Measurements from ENCODE around the gene USP40.

USP40 gene

GRCh38 chr2:233434666-233435330, 131.8 kb downstream of the USP40 start:
- H4K91ac ChIP-seq (ENCODE audit: low read depth, low read length, poor library complexity), result no peak overlapping the region
- H3K14ac ChIP-seq (ENCODE audit: low read length), result no peak overlapping the region
- no peak overlapping the region for H3K4me2 ChIP-seq (ENCODE audit: insufficient read depth, low read length, poor library complexity, severe bottlenecking)
- H3K23ac ChIP-seq (ENCODE audit: low read depth, low read length, poor library complexity), result no peak overlapping the region
- H3K4ac ChIP-seq (ENCODE audit: low read length), result no peak overlapping the region
- no peaks in the 10 kb centered on the region for H3K79me1 ChIP-seq (ENCODE audit: low read depth, low read length)
- WGBS, 2 donors (ENCODE audit: extremely low coverage in 2 of 2, insufficient read length in 2 of 2, insufficient replicate concordance in 1 of 2), result no CpG with 5 or more reads among the region's 18 CpGs
- H3K9ac ChIP-seq (ENCODE audit: low read depth, low read length, poor library complexity), result peak overlapping the region; percentile 25
- peaks cover 14 to 39% of the 10 kb centered on the region in 2 donors for H3K36me3 ChIP-seq (replicated peaks in 1 of 2; ENCODE audit: control insufficient read depth in 2 of 2, insufficient read depth in 2 of 2, low read length in 2 of 2)
- H3K4me3 ChIP-seq (ENCODE audit: low read length in 2 of 2), result peak overlapping the region in 1 of 2 donors; percentile 9
- no peak overlapping the region for H2BK15ac ChIP-seq (ENCODE audit: low read length)
- no peak overlapping the region for H2BK12ac ChIP-seq (ENCODE audit: low read length)
- no peak overlapping the region for H4K8ac ChIP-seq (ENCODE audit: low read depth, low read length)
- H3K9me3 ChIP-seq (replicated peaks in 1 of 2; ENCODE audit: control insufficient read depth in 2 of 2, insufficient read depth in 1 of 2, low read depth in 1 of 2, low read length in 2 of 2), result no peaks in the 10 kb centered on the region
- DNase-seq (ENCODE audit: low spot score), result no peak
- no peaks in the 10 kb centered on the region for H3K27me3 ChIP-seq (ENCODE audit: control insufficient read depth in 3 of 3, insufficient read depth in 3 of 3, low read depth in 1 of 3, low read length in 3 of 3)
- H2BK5ac ChIP-seq (ENCODE audit: low read length), result no peak overlapping the region
- H3K27ac ChIP-seq (replicated peaks; ENCODE audit: low read length), result no peak overlapping the region
- no peak overlapping the region for H2AFZ ChIP-seq (ENCODE audit: low read length)
- no peaks in the 10 kb centered on the region for H3K4me1 ChIP-seq (ENCODE audit: control insufficient read depth in 2 of 2, insufficient read depth in 1 of 2, low read depth in 1 of 2, low read length in 2 of 2)
- no peak overlapping the region for H2BK120ac ChIP-seq (ENCODE audit: low read depth, low read length)
- H2AK5ac ChIP-seq (ENCODE audit: low read depth, low read length), result no peak overlapping the region
- no peak overlapping the region for H3K18ac ChIP-seq (ENCODE audit: low read length)

DNA sequence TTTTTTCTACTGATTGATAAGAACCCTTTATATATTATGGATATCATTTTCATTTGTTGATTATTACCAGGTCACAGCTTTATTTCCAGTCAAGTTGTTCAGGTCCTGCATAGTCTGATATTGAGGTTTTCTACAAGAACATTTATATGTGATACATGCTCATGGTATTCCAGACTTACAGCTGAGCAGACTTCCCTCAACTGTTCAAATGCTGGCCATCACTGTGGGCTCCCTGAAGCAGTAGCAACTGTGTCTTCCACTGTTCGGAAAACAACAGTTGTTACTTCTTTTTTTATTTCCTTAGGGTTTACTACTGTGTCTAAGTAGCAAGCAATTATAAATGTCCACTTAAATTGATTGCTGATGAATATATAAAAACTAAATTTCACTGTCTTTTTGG, 132.8 kb downstream of the USP40 start:
- Histone ChIP-seq H3K27me3 (ENCODE audit: control insufficient read depth in 3 of 3, insufficient read depth in 3 of 3, low read depth in 1 of 3, low read length in 3 of 3) (no peaks in the 10 kb centered on the region), H4K91ac (ENCODE audit: low read depth, low read length, poor library complexity) (no peak overlapping the region), H2AFZ (ENCODE audit: low read length) (no peak overlapping the region), H3K36me3 (replicated peaks in 1 of 2; ENCODE audit: control insufficient read depth in 2 of 2, insufficient read depth in 2 of 2, low read length in 2 of 2) (peaks cover 11 to 33% of the 10 kb centered on the region in 2 donors), H3K4ac (ENCODE audit: low read length) (no peak overlapping the region), H3K9ac (ENCODE audit: low read depth, low read length, poor library complexity) (no peak overlapping the region), H3K4me1 (ENCODE audit: control insufficient read depth in 2 of 2, insufficient read depth in 1 of 2, low read depth in 1 of 2, low read length in 2 of 2) (no peaks in the 10 kb centered on the region), H2BK120ac (ENCODE audit: low read depth, low read length) (no peak overlapping the region), H3K4me3 (ENCODE audit: low read length in 2 of 2) (no peak overlapping the region), H3K14ac (ENCODE audit: low read length) (no peak overlapping the region), H3K27ac (replicated peaks; ENCODE audit: low read length) (no peak overlapping the region), H2BK12ac (ENCODE audit: low read length) (no peak overlapping the region), H3K18ac (ENCODE audit: low read length) (no peak overlapping the region), H3K9me3 (replicated peaks in 1 of 2; ENCODE audit: control insufficient read depth in 2 of 2, insufficient read depth in 1 of 2, low read depth in 1 of 2, low read length in 2 of 2) (no peaks in the 10 kb centered on the region), H2BK15ac (ENCODE audit: low read length) (no peak overlapping the region), H4K8ac (ENCODE audit: low read depth, low read length) (no peak overlapping the region), H3K79me1 (ENCODE audit: low read depth, low read length) (no peaks in the 10 kb centered on the region), H3K23ac (ENCODE audit: low read depth, low read length, poor library complexity) (no peak overlapping the region), H2BK5ac (ENCODE audit: low read length) (no peak overlapping the region), H2AK5ac (ENCODE audit: low read depth, low read length) (no peak overlapping the region), H3K4me2 (ENCODE audit: insufficient read depth, low read length, poor library complexity, severe bottlenecking) (no peak overlapping the region)
- no peak for DNase-seq (ENCODE audit: low spot score)
- WGBS, 2 donors (ENCODE audit: extremely low coverage in 2 of 2, insufficient read length in 2 of 2, insufficient replicate concordance in 1 of 2), result no CpG with 5 or more reads among the region's 1 CpG

DNA sequence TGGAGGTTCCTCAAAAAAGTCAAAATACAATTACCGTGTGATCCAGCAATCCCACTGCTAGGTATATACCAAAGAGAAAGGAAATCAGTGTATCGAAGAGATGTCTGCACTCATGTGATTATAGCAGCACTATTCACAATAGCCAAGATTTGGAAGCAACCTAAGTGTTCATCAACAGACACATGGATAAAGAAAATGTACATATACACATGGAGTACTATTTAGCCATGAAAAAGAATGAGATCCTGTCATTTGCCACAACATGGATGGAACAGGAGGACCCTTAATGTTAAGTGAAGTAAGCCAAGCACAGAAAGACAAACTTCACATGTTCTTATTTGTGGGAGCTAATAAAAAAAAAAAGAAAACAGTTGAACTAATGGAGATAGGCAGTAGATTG, 133.6 kb downstream of the USP40 start:
- Histone ChIP-seq H2BK5ac (ENCODE audit: low read length) (no peak overlapping the region), H2AK5ac (ENCODE audit: low read depth, low read length) (no peak overlapping the region), H4K8ac (ENCODE audit: low read depth, low read length) (no peak overlapping the region), H3K23ac (ENCODE audit: low read depth, low read length, poor library complexity) (no peak overlapping the region), H3K9me3 (replicated peaks in 1 of 2; ENCODE audit: control insufficient read depth in 2 of 2, insufficient read depth in 1 of 2, low read depth in 1 of 2, low read length in 2 of 2) (no peaks in the 10 kb centered on the region), H3K18ac (ENCODE audit: low read length) (no peak overlapping the region), H2BK120ac (ENCODE audit: low read depth, low read length) (no peak overlapping the region), H3K79me1 (ENCODE audit: low read depth, low read length) (no peaks in the 10 kb centered on the region), H3K4ac (ENCODE audit: low read length) (no peak overlapping the region), H3K4me1 (ENCODE audit: control insufficient read depth in 2 of 2, insufficient read depth in 1 of 2, low read depth in 1 of 2, low read length in 2 of 2) (no peaks in the 10 kb centered on the region), H2BK12ac (ENCODE audit: low read length) (no peak overlapping the region), H3K14ac (ENCODE audit: low read length) (no peak overlapping the region), H3K36me3 (replicated peaks in 1 of 2; ENCODE audit: control insufficient read depth in 2 of 2, insufficient read depth in 2 of 2, low read length in 2 of 2) (peaks cover 9 to 26% of the 10 kb centered on the region in 2 donors), H3K9ac (ENCODE audit: low read depth, low read length, poor library complexity) (no peak overlapping the region), H3K27me3 (ENCODE audit: control insufficient read depth in 3 of 3, insufficient read depth in 3 of 3, low read depth in 1 of 3, low read length in 3 of 3) (no peaks in the 10 kb centered on the region), H2AFZ (ENCODE audit: low read length) (no peak overlapping the region), H3K27ac (replicated peaks; ENCODE audit: low read length) (no peak overlapping the region), H4K91ac (ENCODE audit: low read depth, low read length, poor library complexity) (no peak overlapping the region), H2BK15ac (ENCODE audit: low read length) (no peak overlapping the region), H3K4me2 (ENCODE audit: insufficient read depth, low read length, poor library complexity, severe bottlenecking) (no peak overlapping the region), H3K4me3 (ENCODE audit: low read length in 2 of 2) (no peak overlapping the region)
- no CpG with 5 or more reads among the region's 2 CpGs for WGBS, 2 donors (ENCODE audit: extremely low coverage in 2 of 2, insufficient read length in 2 of 2, insufficient replicate concordance in 1 of 2)
- DNase-seq (ENCODE audit: low spot score), result no peak

DNA sequence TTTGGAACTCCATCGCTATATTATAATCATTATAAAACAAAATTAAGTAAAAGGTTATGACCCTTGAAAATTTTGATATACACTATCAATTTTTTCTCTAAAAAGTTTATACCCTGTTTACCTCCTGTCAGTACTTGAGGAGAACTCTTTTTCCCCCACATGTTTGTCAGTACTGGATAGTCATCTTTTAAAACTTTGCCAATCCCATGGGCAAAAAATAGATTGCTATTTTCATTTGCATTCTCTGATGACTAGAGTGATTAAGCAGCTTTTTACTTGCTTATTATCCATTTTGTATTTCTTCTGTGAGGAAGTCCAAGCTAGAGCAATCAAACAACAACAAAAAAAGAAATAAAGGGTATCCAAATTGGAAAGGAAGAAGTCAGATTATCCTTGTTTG, 135.9 kb downstream of the USP40 start:
- H3K18ac ChIP-seq (ENCODE audit: low read length), result no peak overlapping the region
- no peaks in the 10 kb centered on the region for H3K79me1 ChIP-seq (ENCODE audit: low read depth, low read length)
- H2BK120ac ChIP-seq (ENCODE audit: low read depth, low read length), result no peak overlapping the region
- no peak overlapping the region for H3K27ac ChIP-seq (replicated peaks; ENCODE audit: low read length)
- H3K9ac ChIP-seq (ENCODE audit: low read depth, low read length, poor library complexity), result no peak overlapping the region
- H3K23ac ChIP-seq (ENCODE audit: low read depth, low read length, poor library complexity), result no peak overlapping the region
- H2AFZ ChIP-seq (ENCODE audit: low read length), result no peak overlapping the region
- no peak overlapping the region for H3K4me2 ChIP-seq (ENCODE audit: insufficient read depth, low read length, poor library complexity, severe bottlenecking)
- H3K9me3 ChIP-seq (replicated peaks in 1 of 2; ENCODE audit: control insufficient read depth in 2 of 2, insufficient read depth in 1 of 2, low read depth in 1 of 2, low read length in 2 of 2), result peaks cover 0 to 3% of the 10 kb centered on the region in 2 donors
- H3K4me3 ChIP-seq (ENCODE audit: low read length in 2 of 2), result no peak overlapping the region
- no peak overlapping the region for H3K14ac ChIP-seq (ENCODE audit: low read length)
- H2BK15ac ChIP-seq (ENCODE audit: low read length), result no peak overlapping the region
- H2AK5ac ChIP-seq (ENCODE audit: low read depth, low read length), result no peak overlapping the region
- no peak overlapping the region for H2BK5ac ChIP-seq (ENCODE audit: low read length)
- H2BK12ac ChIP-seq (ENCODE audit: low read length), result no peak overlapping the region
- DNase-seq (ENCODE audit: low spot score), result no peak
- H3K4ac ChIP-seq (ENCODE audit: low read length), result no peak overlapping the region
- no peaks in the 10 kb centered on the region for H3K4me1 ChIP-seq (ENCODE audit: control insufficient read depth in 2 of 2, insufficient read depth in 1 of 2, low read depth in 1 of 2, low read length in 2 of 2)
- H3K27me3 ChIP-seq (ENCODE audit: control insufficient read depth in 3 of 3, insufficient read depth in 3 of 3, low read depth in 1 of 3, low read length in 3 of 3), result no peaks in the 10 kb centered on the region
- WGBS, 2 donors (ENCODE audit: extremely low coverage in 2 of 2, insufficient read length in 2 of 2, insufficient replicate concordance in 1 of 2), result no CpG with 5 or more reads among the region's 1 CpG
- no peak overlapping the region for H4K91ac ChIP-seq (ENCODE audit: low read depth, low read length, poor library complexity)
- peaks cover under 1 to 2% of the 10 kb centered on the region in 2 donors for H3K36me3 ChIP-seq (replicated peaks in 1 of 2; ENCODE audit: control insufficient read depth in 2 of 2, insufficient read depth in 2 of 2, low read length in 2 of 2)
- H4K8ac ChIP-seq (ENCODE audit: low read depth, low read length), result no peak overlapping the region

All from neuronal stem cell (in vitro differentiated cells).